Right cardiac atrium (tissue), 5 donors: ENCODE results near the gene MYBPH. TPM values are rescaled to one million over a fixed set of nuclear protein-coding genes. Genes with fewer than 3 reads are reported as not detected.

ENCODE experiments used
- ATAC-seq, 2 donors: fragments of 200-7000 bp; cut with Tn5 transposase; one replicate each; pipeline versions ENCODE4 v1.8.0 to v1.9.1; 2020; ENCODE audit warnings: moderate library complexity in 2 of 2, mild to moderate bottlenecking in 1 of 2
- DNase-seq, 3 donors: peaks; one replicate each; pipeline ENCODE4 v3.0.0-alpha.2; 2020
- H3K27ac ChIP-seq: one replicate; pipeline ENCODE4 v1.5.1; 2013; ENCODE audit warnings: mild to moderate bottlenecking, low read length, control low read depth, moderate library complexity
- H3K27me3 ChIP-seq: one replicate; pipeline ENCODE4 v1.6.1; 2013; ENCODE audit not compliant: control insufficient read depth, insufficient read depth
- H3K4me1 ChIP-seq: one replicate; pipeline ENCODE4 v1.6.1; 2013; ENCODE audit warnings: low read length; ENCODE audit not compliant: control insufficient read depth, insufficient read depth
- H3K4me3 ChIP-seq: one replicate; pipeline ENCODE4 v1.5.1; 2013; ENCODE audit warnings: low read length, control low read depth
- H3K9me3 ChIP-seq: one replicate; pipeline ENCODE4 v1.6.1; 2013; ENCODE audit warnings: low read length; ENCODE audit not compliant: control insufficient read depth
- WGBS: extraction: QIAGEN DNeasy Blood & Tissue Kit; methylation state at CpG from one replicate; pipeline ENCODE4 v1.1.7; 2013; 5-methylcytosine and 5-hydroxymethylcytosine counted together
- intact Hi-C, 4 donors: fragments of 100-400 bp; cut with DNase I; formaldehyde crosslinking; loops; one replicate each; pipeline versions ENCODE4 v1.11.0 to v1.14.0; 2022 to 2023
- polyA plus RNA-seq: library from polyadenylated mRNA; stranded (reverse); fragments of 200-250 nt; gene quantifications from one replicate; pipeline ENCODE4 v1.2.3, GENCODE V29; 2013
- total RNA-seq, 4 donors: library from RNA; stranded (reverse); fragmentation: NEBNext Ultra II Directional; extraction: Animal tissue kit (Norgen Biotek cat#: 25700); gene quantifications; one replicate each; pipeline ENCODE4 v1.2.1, GENCODE V29; 2021
- donor health status: healthy with polysubstance abuse.
- donor health status: DM: no; HTN: yes; CAD: no.
- donor health status: DM: no; HTN: no; CAD: no.
- donor health status: DM: no; HTN: yes; CAD: no; lungs with severe emphysema.
- donor health status: DM: yes; HTN: yes; CAD: no.

Gene MYBPH
- total and polyA plus RNA-seq, 5 donors = 0.07 TPM; not detected in 4

GRCh38 chr1:203178821-203179666 is 3.4 kb upstream of the MYBPH start:
- no peaks in the 10 kb centered on the region for H3K9me3 ChIP-seq
- WGBS = 90% methylated on average over 14 of the region's 14 CpGs
- no peak for ATAC-seq
- no peak overlapping the region for H3K4me3 ChIP-seq
- H3K27me3 ChIP-seq = no peaks in the 10 kb centered on the region
- H3K27ac ChIP-seq = no peak overlapping the region
- peak in 1 of 3 donors; percentile 53 for DNase-seq
- H3K4me1 ChIP-seq = peaks cover 6% of the 10 kb centered on the region
- intact Hi-C loops = no loop called here

GRCh38 chr1:203178083-203178482 is 2.5 kb upstream of the MYBPH start:
- no peaks in the 10 kb centered on the region for H3K9me3 ChIP-seq
- no peak overlapping the region for H3K27ac ChIP-seq
- no peaks in the 10 kb centered on the region for H3K27me3 ChIP-seq
- DNase-seq (no peak), ATAC-seq (no peak)
- H3K4me1 ChIP-seq = peaks cover 6% of the 10 kb centered on the region
- intact Hi-C loops = no loop called here
- H3K4me3 ChIP-seq = no peak overlapping the region
- 68% methylated on average over 5 of the region's 5 CpGs for WGBS

GRCh38 chr1:203177470-203178039 is 1.9 kb upstream of the MYBPH start:
- 63% methylated on average over 9 of the region's 9 CpGs for WGBS
- Histone ChIP-seq H3K27ac (no peak overlapping the region), H3K27me3 (no peaks in the 10 kb centered on the region), H3K4me1 (peaks cover 6% of the 10 kb centered on the region), H3K4me3 (no peak overlapping the region), H3K9me3 (no peaks in the 10 kb centered on the region)
- intact Hi-C loops = no loop called here
- no peak for ATAC-seq
- no peak for DNase-seq

GRCh38 chr1:203177036-203177405 is 1.4 kb upstream of the MYBPH start:
- Histone ChIP-seq H3K27ac (no peak overlapping the region), H3K4me3 (no peak overlapping the region), H3K9me3 (no peaks in the 10 kb centered on the region), H3K4me1 (peaks cover 6% of the 10 kb centered on the region), H3K27me3 (no peaks in the 10 kb centered on the region)
- ATAC-seq (no peak), DNase-seq (no peak)
- 90% methylated on average over 6 of the region's 6 CpGs for WGBS
- intact Hi-C loops = no loop called here

GRCh38 chr1:203176273-203177035 is 828 bp upstream of the MYBPH start:
- no peak for ATAC-seq
- DNase-seq = no peak
- no peaks in the 10 kb centered on the region for H3K27me3 ChIP-seq
- no peaks in the 10 kb centered on the region for H3K9me3 ChIP-seq
- peaks cover 6% of the 10 kb centered on the region for H3K4me1 ChIP-seq
- WGBS = 93% methylated on average over 9 of the region's 9 CpGs
- intact Hi-C loops = no loop called here
- H3K4me3 ChIP-seq = no peak overlapping the region
- H3K27ac ChIP-seq = no peak overlapping the region

- intact Hi-C loops = no loop called here
- Histone ChIP-seq H3K27me3 (no peaks in the 10 kb centered on the region), H3K4me1 (peaks cover 6% of the 10 kb centered on the region), H3K27ac (no peak overlapping the region), H3K4me3 (no peak overlapping the region), H3K9me3 (no peaks in the 10 kb centered on the region)
- ATAC-seq (peak in 1 of 2 donors; percentile 60), DNase-seq (peak in 2 of 3 donors; percentile 74 to 82)
- WGBS = 52% methylated on average over 9 of the region's 9 CpGs
These were observed 208 bp upstream of the MYBPH start for GRCh38 chr1:203175827-203176241.

- no peak for ATAC-seq
- no peak overlapping the region for H3K27ac ChIP-seq
- intact Hi-C loops = loop anchor here in 2 of 4 donors (5.0 kb wide), 3 partner anchors 52 to 137 kb away; no protein-coding TSS in a partner anchor
- no peak for DNase-seq
- H3K9me3 ChIP-seq = no peaks in the 10 kb centered on the region
- 85% methylated on average over 12 of the region's 12 CpGs for WGBS
- H3K4me1 ChIP-seq = peaks cover 6% of the 10 kb centered on the region
- H3K27me3 ChIP-seq = no peaks in the 10 kb centered on the region
- no peak overlapping the region for H3K4me3 ChIP-seq
These were observed 1.2 kb downstream of the MYBPH start for GRCh38 chr1:203174324-203174985.

GRCh38 chr1:203173566-203173965 is 2.1 kb downstream of the MYBPH start:
- WGBS = 87% methylated on average over 5 of the region's 5 CpGs
- no peak overlapping the region for H3K27ac ChIP-seq
- H3K27me3 ChIP-seq = no peaks in the 10 kb centered on the region
- ATAC-seq (no peak), DNase-seq (no peak)
- H3K4me1 ChIP-seq = peaks cover 6% of the 10 kb centered on the region
- H3K9me3 ChIP-seq = no peaks in the 10 kb centered on the region
- intact Hi-C loops = loop anchor here in 2 of 4 donors (5.0 kb wide), 3 partner anchors 51 to 136 kb away; no protein-coding TSS in a partner anchor
- no peak overlapping the region for H3K4me3 ChIP-seq

- Histone ChIP-seq H3K4me1 (peaks cover 6% of the 10 kb centered on the region), H3K27ac (no peak overlapping the region), H3K27me3 (no peaks in the 10 kb centered on the region), H3K9me3 (no peaks in the 10 kb centered on the region), H3K4me3 (no peak overlapping the region)
- DNase-seq = no peak
- WGBS = 75% methylated on average over 2 of the region's 2 CpGs
- intact Hi-C loops = loop anchor here in 2 of 4 donors (5.0 kb wide), 3 partner anchors 51 to 136 kb away; no protein-coding TSS in a partner anchor
- ATAC-seq = no peak
These were observed 2.5 kb downstream of the MYBPH start for GRCh38 chr1:203173011-203173555.

GRCh38 chr1:203172184-203173010 is 3.2 kb downstream of the MYBPH start:
- no peaks in the 10 kb centered on the region for H3K9me3 ChIP-seq
- H3K4me1 ChIP-seq = peaks cover 6% of the 10 kb centered on the region
- WGBS = 49% methylated on average over 8 of the region's 8 CpGs
- ATAC-seq (peak; percentile 36 to 57), DNase-seq (peak; percentile 44 to 84 (median 72))
- no peak overlapping the region for H3K27ac ChIP-seq
- no peak overlapping the region for H3K4me3 ChIP-seq
- intact Hi-C loops = loop anchor here in 2 of 4 donors (5.0 kb wide), 3 partner anchors 50 to 135 kb away; no protein-coding TSS in a partner anchor
- H3K27me3 ChIP-seq = no peaks in the 10 kb centered on the region
